Ascending aorta (tissue), 2 donors: Measurements from ENCODE around the gene ACAD10. TPM values are rescaled to one million over a fixed set of nuclear protein-coding genes. Genes with fewer than 3 reads are reported as not detected.

ENCODE experiments used
- DNase-seq, 2 donors: peaks; one replicate each; pipeline ENCODE4 v3.0.0-alpha.2; 2019; ENCODE audit warnings: low spot score in 2 of 2
- H3K27ac ChIP-seq, 2 donors: fragments of 200-600 bp; sonication (generic); one replicate each; pipeline ENCODE4 v1.5.1; 2016 to 2017; ENCODE audit warnings: mild to moderate bottlenecking in 1 of 2
- H3K27me3 ChIP-seq: fragments of 200-600 bp; sonication (generic); one replicate; pipeline ENCODE4 v1.5.1; 2017
- H3K36me3 ChIP-seq, 2 donors: fragments of 200-600 bp; sonication (generic); one replicate each; pipeline ENCODE4 v1.5.1; 2016
- H3K4me1 ChIP-seq, 2 donors: fragments of 200-600 bp; sonication (generic); one replicate each; pipeline ENCODE4 v1.5.1; 2016 to 2017; ENCODE audit warnings: mild to moderate bottlenecking in 1 of 2
- H3K4me3 ChIP-seq, 2 donors: fragments of 200-600 bp; sonication (generic); one replicate each; pipeline ENCODE4 v1.5.1; 2016 to 2017; ENCODE audit warnings: mild to moderate bottlenecking in 1 of 2
- H3K9me3 ChIP-seq, 2 donors: fragments of 200-600 bp; sonication (generic); one replicate each; pipeline ENCODE4 v1.5.1; 2016
- CTCF ChIP-seq, 3 experiments: fragments of 200-600 bp in 2 of 3; fragments of 450-650 bp in 1 of 3; sonication (generic) in 2 of 3; IDR thresholded peaks; one replicate each; pipeline ENCODE4 v1.5.1; 2016 to 2019; ENCODE audit warnings: antibody characterized with exemption in 3 of 3, mild to moderate bottlenecking in 1 of 3, moderate library complexity in 1 of 3
- intact Hi-C: fragments of 100-400 bp; cut with DNase I; formaldehyde crosslinking; loops from one replicate; pipeline ENCODE4 v1.15.1; 2023
- total RNA-seq: library from RNA; depleted of rRNA; stranded (reverse); fragments of >200 nt; gene quantifications from one replicate; pipeline ENCODE4 v1.1.0, GENCODE V29; 2016

The ACAD10 gene
- total RNA-seq, 1 donor from 2014 or later = 32.0 TPM

GRCh38 chr12:111799758-111800157, 113.9 kb downstream of the ACAD10 start:
- Histone ChIP-seq H3K4me1 (no peaks in the 10 kb centered on the region), H3K36me3 (peaks cover 80 to 89% of the 10 kb centered on the region in 2 donors), H3K27ac (no peak overlapping the region), H3K9me3 (no peaks in the 10 kb centered on the region), H3K27me3 (no peaks in the 10 kb centered on the region), H3K4me3 (no peak overlapping the region)
- DNase-seq = no peak
- intact Hi-C loops = no loop called here
- no peak for TF ChIP-seq CTCF (IDR thresholded peaks at IDR 0.05)

- Histone ChIP-seq H3K4me3 (no peak overlapping the region), H3K4me1 (no peaks in the 10 kb centered on the region), H3K9me3 (no peaks in the 10 kb centered on the region), H3K36me3 (peaks cover 90% of the 10 kb centered on the region in 2 donors), H3K27ac (no peak overlapping the region), H3K27me3 (no peaks in the 10 kb centered on the region)
- intact Hi-C loops = no loop called here
- TF ChIP-seq CTCF (IDR thresholded peaks at IDR 0.05) = no peak
- no peak for DNase-seq
These were observed 117.3 kb downstream of the ACAD10 start for GRCh38 chr12:111803038-111803626.

- H3K4me1 ChIP-seq = no peaks in the 10 kb centered on the region
- DNase-seq = no peak
- TF ChIP-seq CTCF (IDR thresholded peaks at IDR 0.05) = no peak
- no peaks in the 10 kb centered on the region for H3K27me3 ChIP-seq
- H3K36me3 ChIP-seq = peaks cover 88 to 90% of the 10 kb centered on the region in 2 donors
- intact Hi-C loops = no loop called here
- H3K27ac ChIP-seq = no peak overlapping the region
- H3K4me3 ChIP-seq = no peak overlapping the region
- no peaks in the 10 kb centered on the region for H3K9me3 ChIP-seq
These were observed 118.0 kb downstream of the ACAD10 start for GRCh38 chr12:111803851-111804250.

- no peak overlapping the region for H3K27ac ChIP-seq
- H3K27me3 ChIP-seq = no peaks in the 10 kb centered on the region
- H3K36me3 ChIP-seq = peaks cover 85 to 88% of the 10 kb centered on the region in 2 donors
- H3K4me3 ChIP-seq = no peak overlapping the region
- TF ChIP-seq CTCF (IDR thresholded peaks at IDR 0.05) = no peak
- no peaks in the 10 kb centered on the region for H3K4me1 ChIP-seq
- no peak for DNase-seq
- H3K9me3 ChIP-seq = no peaks in the 10 kb centered on the region
- intact Hi-C loops = no loop called here
These were observed 120.5 kb downstream of the ACAD10 start for GRCh38 chr12:111806304-111806703.

Other genes with a start within 250 kb of the ACAD10 start
- 25.0 TPM for gene ATXN2, start 86.7 kb upstream of the ACAD10 start, total RNA-seq
- gene BRAP, start 97 bp upstream of the ACAD10 start, total RNA-seq = 6.2 TPM
- gene ALDH2, start 80.9 kb downstream of the ACAD10 start, total RNA-seq = 66.4 TPM
- gene MAPKAPK5, start 156.2 kb downstream of the ACAD10 start, total RNA-seq = 6.4 TPM